Measurements from ENCODE around the gene ATP1A1. TPM values are rescaled to one million over a fixed set of nuclear protein-coding genes. Genes with fewer than 3 reads are reported as not detected.
A peak's percentile ranks its signal among the peaks of the same experiment; 100 is the strongest.

The ATP1A1 gene
- total RNA-seq, 1 experiment from 2014 or later = 83.9 TPM

GRCh38 chr1:116436611-116436970, 63.5 kb downstream of the ATP1A1 start:
- no peak for DNase-seq (ENCODE audit: low read depth)

- no peak for DNase-seq (ENCODE audit: low read depth)
Observed at GRCh38 chr1:116439701-116440100, 66.7 kb downstream of the ATP1A1 start.

GRCh38 chr1:116440731-116441130, 67.7 kb downstream of the ATP1A1 start:
- DNase-seq (ENCODE audit: low read depth) = no peak

- no peak for DNase-seq (ENCODE audit: low read depth)
Observed at GRCh38 chr1:116445534-116445933, 72.5 kb downstream of the ATP1A1 start.

- no peak for DNase-seq (ENCODE audit: low read depth)
Observed at GRCh38 chr1:116446686-116447085, 73.6 kb downstream of the ATP1A1 start.

GRCh38 chr1:116448785-116449385, 75.8 kb downstream of the ATP1A1 start:
- DNase-seq (ENCODE audit: low read depth) = peak; percentile 24

- no peak for DNase-seq (ENCODE audit: low read depth)
Observed at GRCh38 chr1:116449578-116449977, 76.5 kb downstream of the ATP1A1 start.

GRCh38 chr1:116451702-116452101, 78.7 kb downstream of the ATP1A1 start:
- DNase-seq (ENCODE audit: low read depth) = no peak

GRCh38 chr1:116453481-116453880, 80.4 kb downstream of the ATP1A1 start:
- DNase-seq (ENCODE audit: low read depth) = no peak

- no peak for DNase-seq (ENCODE audit: low read depth)
Observed at GRCh38 chr1:116453906-116454305, 80.9 kb downstream of the ATP1A1 start.

Other genes with a start within 250 kb of the ATP1A1 start
- gene CD58, start 197.8 kb downstream of the ATP1A1 start, total RNA-seq (2014; rRNA removed) = 11.5 and 13.8 TPM in 2 replicates